GM12891 (cell line): ENCODE data around the gene MPV17L.
"Not testable (repeated sequence)": the region's sequence is repeated elsewhere in the genome, so short reads cannot be mapped to it uniquely, and the experiment has no call there.

ENCODE experiments used
- PAX5 ChIP-seq: IDR thresholded peaks from 2 replicates; pipeline ENCODE4 v1.6.1; 2011; ENCODE audit warnings: low read length, moderate library complexity, mild to moderate bottlenecking; ENCODE audit not compliant: insufficient read depth, severe bottlenecking
- POLR2A ChIP-seq: IDR thresholded peaks from 2 replicates; pipeline ENCODE4 v1.6.1; 2011; ENCODE audit warnings: low read depth, low read length, control low read depth
- POLR2AphosphoS5 ChIP-seq: IDR thresholded peaks from 2 replicates; pipeline ENCODE4 v1.6.1; 2011; ENCODE audit warnings: low read depth, low read length, control low read depth
- TAF1 ChIP-seq: IDR thresholded peaks from 2 replicates; pipeline ENCODE4 v1.6.1; 2011; ENCODE audit warnings: low read depth, low read length, control low read depth

- not testable (repeated sequence) for TF ChIP-seq POLR2AphosphoS5, POLR2A, TAF1, PAX5
Observed at GRCh38 chr16:15409476-15409875, 13.9 kb downstream of the MPV17L start.
